GM10847 (cell line): ENCODE measurements around the gene CA4.

Source experiments
- POLR2A ChIP-seq: IDR thresholded peaks from 2 replicates; pipeline ENCODE4 v1.6.1; 2011; ENCODE audit not compliant: insufficient read length; ENCODE audit errors: extremely low read depth

Gene CA4

DNA sequence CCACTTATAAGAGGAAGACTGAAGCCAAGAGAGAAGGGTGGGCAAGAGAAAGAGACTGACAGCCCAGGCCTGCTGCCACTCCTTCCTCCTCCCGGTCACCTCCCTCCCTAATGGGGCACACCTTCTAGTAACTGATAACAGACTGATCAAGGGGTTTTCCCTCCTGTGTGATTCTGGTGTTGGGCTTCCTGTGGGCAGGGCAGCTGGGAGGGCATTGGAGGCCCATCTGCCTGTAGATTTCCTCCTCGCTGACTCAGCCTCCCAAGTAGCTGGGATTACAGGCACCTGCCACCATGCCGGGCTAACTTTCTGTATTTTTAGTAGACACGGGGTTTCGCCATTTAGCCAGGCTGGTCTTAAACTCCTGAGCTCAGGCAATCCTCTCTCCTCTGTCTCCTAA is 16.2 kb downstream of the CA4 start:
- TF ChIP-seq POLR2A, result no peak

DNA sequence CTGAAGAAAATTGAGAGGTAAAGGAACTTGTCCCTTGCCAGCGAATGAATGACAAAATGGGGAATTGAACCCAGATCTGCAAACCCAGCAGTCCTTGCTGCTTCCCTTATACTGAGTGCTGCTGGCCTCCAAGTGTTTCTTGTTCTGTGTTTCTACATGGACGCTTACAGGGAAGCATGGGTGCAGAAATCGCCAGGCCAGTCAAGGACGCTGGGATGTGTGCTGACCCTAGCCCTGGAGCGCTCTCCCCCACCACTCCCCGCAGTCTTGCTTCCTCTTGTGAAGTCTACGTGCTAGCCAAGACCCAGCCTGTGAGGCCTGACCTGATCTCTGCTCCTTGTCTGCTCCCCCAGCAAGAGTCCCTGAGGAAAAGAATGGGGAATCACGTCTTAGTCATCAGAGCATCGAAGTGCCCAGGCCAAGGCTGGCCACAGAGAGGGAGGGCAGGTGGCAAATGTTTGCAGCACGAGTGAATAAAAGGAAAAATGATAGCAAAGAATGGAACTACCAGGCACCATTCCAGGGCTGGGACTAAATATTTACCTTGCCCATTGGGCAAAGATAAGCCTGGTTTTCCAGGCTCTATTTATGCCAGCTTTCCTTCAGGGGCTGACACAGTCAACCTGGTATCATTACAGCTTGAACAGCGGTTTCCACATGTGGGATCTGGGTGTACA is 17.4 kb downstream of the CA4 start:
- TF ChIP-seq POLR2A, result no peak

DNA sequence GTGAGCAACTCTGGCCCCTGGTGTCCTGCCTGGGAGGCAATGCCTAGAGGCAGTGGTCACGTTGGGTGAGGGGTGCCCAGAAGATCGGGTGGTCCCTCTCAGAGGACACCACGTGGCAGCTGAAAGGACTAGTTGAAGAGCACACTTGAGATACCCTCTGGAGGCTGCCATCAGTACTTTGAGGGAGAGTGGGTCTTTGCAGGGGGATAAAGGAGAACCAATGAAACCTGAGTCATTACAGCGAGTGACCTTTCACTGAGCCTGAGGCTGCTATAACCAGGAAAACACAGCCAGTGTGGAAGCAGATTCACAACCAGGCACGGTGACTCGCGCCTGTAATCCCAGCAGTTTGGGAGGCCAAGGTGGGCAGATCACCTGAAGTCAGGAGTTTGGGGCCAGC is 18.9 kb downstream of the CA4 start:
- TF ChIP-seq POLR2A, result no peak

DNA sequence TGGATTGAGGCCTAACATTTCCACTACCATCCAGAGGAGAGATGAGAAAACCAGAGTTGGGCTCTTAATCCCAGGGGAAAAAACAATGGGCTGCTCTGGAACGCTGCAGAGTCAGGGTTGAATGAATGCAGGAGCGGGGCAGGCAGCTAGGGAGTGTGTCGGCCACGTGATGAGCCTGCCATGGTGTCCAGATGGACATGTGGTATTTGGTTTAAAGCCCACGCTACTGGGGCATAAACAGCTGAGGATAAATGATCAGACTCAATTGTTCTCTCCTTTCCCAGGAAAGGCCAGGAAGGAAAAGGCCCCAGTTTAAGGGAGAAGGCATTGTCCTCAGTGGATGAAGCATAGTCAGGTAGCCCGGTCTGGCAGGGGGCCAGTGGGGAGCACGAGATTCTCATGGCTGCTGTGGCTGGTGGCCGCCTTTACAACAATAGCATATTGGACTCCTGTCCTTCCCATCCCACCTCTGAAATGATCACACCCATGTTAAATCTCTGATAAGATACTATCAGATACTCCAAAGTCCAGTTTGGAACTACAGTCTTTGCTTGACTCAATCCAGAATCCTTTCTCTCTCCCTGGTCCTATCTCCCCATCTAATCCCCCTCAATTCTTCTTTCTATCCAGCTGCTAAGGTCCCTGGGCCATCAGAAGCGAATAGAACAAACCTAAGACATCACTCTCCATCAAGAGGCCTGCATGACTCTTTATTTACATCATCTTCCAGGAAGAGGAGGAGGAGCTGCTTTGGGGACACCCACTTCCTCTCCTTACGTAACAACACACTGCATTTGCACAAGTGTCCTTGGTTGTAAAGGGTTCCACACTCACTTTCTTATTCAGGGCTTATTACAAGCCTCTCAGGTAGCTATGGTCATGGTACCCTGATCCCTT is 20.4 kb downstream of the CA4 start:
- no peak for TF ChIP-seq POLR2A

DNA sequence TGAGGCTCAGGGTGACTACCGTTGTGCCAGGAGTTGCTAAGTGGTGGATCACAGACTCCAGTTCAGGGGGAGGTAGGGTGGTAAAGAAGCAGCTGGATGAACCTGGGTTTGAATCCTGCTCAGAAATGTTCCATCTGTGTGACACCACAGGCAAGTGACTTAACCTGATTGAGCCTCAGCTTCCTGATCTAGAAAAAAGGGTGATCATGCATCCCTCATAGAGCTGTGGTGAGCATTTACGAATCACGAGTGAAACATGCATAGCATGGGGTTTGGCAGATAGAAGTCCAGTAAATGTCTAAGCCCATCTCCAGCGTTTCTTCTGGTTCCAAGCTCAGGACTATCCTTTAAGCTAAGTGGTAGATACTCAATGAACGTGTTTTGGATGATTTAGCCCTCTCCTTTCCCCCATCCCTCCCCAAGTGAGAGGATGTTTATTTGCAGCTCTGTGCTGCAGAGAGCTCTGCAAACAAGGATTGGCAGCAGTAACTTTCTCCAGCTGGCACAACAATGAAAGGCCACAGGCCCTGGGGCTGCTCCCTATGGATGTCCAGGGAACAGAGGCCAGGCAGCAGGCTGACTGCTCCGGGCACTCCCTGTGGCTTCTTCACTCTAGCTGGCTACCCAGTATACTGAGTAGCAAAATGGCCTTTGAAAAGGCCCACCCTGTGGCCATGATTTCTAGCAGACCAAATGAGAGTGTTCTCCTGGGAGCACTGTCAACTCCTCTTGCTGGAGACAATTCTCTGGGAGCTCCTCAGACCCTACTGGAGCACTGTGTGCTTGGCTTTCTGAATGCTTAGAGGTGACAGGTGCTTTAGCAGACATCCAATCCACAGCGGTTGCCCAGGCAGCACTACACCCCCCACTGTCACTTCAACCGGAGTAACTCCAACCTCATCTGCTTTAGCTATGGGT is 21.3 kb downstream of the CA4 start:
- TF ChIP-seq POLR2A, result no peak

DNA sequence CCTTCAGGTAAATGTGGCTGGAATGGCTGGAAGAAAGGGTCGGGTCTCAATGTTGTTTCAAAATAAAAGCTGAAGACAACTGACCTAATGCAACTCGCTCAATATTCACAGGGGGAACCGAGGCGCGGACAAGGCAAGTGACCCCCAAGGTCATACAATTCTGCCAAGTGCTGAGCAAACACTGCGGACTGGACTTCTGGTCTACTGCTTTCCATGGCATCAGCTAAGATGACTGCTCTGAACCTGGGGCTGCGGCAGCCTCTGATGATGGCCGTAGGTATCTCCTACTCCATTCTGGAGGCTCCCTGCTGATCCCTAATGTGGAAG is 21.9 kb downstream of the CA4 start:
- TF ChIP-seq POLR2A, result no peak

DNA sequence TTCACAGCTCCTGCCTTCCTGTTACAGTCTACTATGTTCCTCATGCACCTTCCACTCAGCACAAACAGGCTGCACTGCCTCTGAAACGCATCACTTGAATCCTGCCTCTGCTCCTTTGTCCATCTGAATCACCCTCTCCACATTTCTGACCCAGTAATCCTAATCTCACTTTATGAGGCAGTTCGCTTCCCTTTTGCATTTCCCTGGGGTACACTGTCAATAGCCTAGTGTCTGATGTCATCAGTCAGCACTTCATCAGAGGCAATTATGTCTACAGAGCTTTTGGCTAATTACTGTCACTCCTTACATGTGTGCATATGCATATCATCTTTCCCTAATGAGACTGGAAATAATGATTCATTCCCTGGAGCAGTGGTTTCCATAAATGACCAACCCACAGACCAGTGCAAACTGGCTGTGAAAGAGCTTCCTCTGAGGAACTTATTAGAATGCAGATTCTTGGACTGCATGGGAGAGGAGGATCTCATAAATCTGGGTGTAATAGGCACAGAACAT is 23.6 kb downstream of the CA4 start:
- no peak for TF ChIP-seq POLR2A

DNA sequence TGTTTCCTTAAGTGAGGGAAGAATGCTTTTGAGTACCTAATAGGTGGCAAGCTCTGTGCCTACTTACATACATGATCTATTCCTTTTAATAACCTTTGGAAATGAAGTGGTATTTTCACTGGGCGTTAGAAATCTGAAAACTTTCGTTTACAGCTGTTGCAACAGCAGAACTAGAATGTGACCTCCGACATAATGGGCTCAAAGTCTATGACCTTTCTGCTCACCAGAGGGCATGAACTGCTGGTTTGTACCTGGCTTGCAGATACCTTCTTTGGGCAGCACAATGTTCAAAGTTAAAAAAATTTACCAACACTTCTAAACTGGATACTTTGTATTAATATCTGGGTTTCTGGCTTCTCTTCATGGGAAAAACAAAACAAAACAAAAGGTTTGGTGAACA is 24.3 kb downstream of the CA4 start:
- TF ChIP-seq POLR2A, result no peak

DNA sequence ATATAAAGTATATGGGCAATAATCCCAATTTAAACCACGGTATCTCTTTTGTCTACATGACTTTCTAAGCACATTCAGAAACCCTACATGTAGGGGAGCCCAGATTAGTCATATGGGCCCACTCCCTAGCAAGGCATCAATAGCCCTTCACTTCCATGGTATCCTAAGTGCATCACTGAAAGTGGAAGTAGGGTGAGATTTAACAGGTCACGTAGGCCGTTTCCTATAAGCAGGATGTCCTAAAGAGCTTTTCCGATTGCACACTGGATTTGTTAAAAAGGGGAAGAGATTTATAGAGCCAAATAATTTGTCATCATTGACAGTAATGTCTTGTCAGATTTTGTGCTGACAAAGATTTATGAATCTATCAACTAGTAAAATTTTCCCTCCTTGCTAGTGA is 39.0 kb downstream of the CA4 start:
- no peak for TF ChIP-seq POLR2A

DNA sequence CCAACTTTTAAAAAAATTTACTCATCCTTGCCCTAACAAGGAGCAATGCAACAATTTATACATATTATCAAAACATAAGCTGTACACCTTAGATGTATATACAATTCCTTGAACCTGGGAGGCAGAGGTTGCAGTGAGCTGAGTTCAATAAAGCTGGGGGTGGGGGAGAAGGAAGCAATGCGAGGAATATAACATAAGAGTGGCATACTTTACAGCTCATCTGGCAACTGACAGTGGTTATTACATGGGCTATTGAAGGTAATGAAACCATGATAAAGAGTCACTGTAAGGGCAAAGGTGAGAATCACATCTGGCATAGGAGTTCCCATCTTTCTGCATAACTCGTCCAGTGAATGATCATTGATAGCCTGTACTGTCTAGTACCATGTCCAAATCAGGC is 43.7 kb downstream of the CA4 start:
- TF ChIP-seq POLR2A, result no peak
